H9 (cell line): Measurements from ENCODE around the gene TMEM135. TPM values are rescaled to one million over a fixed set of nuclear protein-coding genes. Genes with fewer than 3 reads are reported as not detected.

ENCODE experiments used
- DNase-seq: peaks from one replicate; pipeline ENCODE4 v3.0.0-alpha.2; 2017
- H2AFZ ChIP-seq: one replicate; pipeline ENCODE4 v1.6.1; 2013; ENCODE audit warnings: mild to moderate bottlenecking, low read length, control low read depth, moderate library complexity
- H2AK5ac ChIP-seq: 2 replicates; pipeline ENCODE4 v1.6.1; 2013; ENCODE audit warnings: low read length, control low read depth, mixed read lengths; ENCODE audit not compliant: insufficient read length
- H2BK120ac ChIP-seq: one replicate; pipeline ENCODE4 v1.6.1; 2013; ENCODE audit warnings: low read depth, mild to moderate bottlenecking, low read length, control low read depth, inconsistent platforms; ENCODE audit not compliant: poor library complexity, severe bottlenecking
- H2BK12ac ChIP-seq: 2 replicates; pipeline ENCODE4 v1.6.1; 2013; ENCODE audit warnings: low read length, control low read depth, mixed read lengths, low read depth; ENCODE audit not compliant: insufficient read length
- H2BK15ac ChIP-seq: 2 replicates; pipeline ENCODE4 v1.6.1; 2013; ENCODE audit warnings: low read depth, low read length, control low read depth
- H2BK20ac ChIP-seq: one replicate; pipeline ENCODE4 v1.6.1; 2013; ENCODE audit warnings: low read depth, mild to moderate bottlenecking, low read length, control low read depth, inconsistent platforms; ENCODE audit not compliant: poor library complexity, severe bottlenecking
- H2BK5ac ChIP-seq: 2 replicates; pipeline ENCODE4 v1.6.1; 2013; ENCODE audit warnings: low read length, control low read depth, mixed read lengths; ENCODE audit not compliant: insufficient read length
- H3K14ac ChIP-seq: 2 replicates; pipeline ENCODE4 v1.6.1; 2013; ENCODE audit warnings: low read length, control low read depth; ENCODE audit not compliant: insufficient read depth
- H3K18ac ChIP-seq: 2 replicates; pipeline ENCODE4 v1.6.1; 2013; ENCODE audit warnings: low read depth, mild to moderate bottlenecking, mixed read lengths, low read length, control low read depth; ENCODE audit not compliant: insufficient read length
- H3K23ac ChIP-seq: 2 replicates; pipeline ENCODE4 v1.6.1; 2013; ENCODE audit warnings: low read length, control low read depth, mixed read lengths, low read depth; ENCODE audit not compliant: insufficient read length
- H3K23me2 ChIP-seq: 2 replicates; pipeline ENCODE4 v1.6.1; 2013; ENCODE audit warnings: low read depth, mild to moderate bottlenecking, mixed read lengths, low read length, control low read depth; ENCODE audit not compliant: insufficient read length, poor library complexity, severe bottlenecking
- H3K27ac ChIP-seq: 2 replicates; pipeline ENCODE4 v1.5.1; 2013; ENCODE audit warnings: low read length, control low read depth, mixed read lengths, low read depth; ENCODE audit not compliant: insufficient read length
- H3K27me3 ChIP-seq: 2 replicates; pipeline ENCODE4 v1.6.1; 2013; ENCODE audit warnings: low read length, control low read depth, inconsistent platforms; ENCODE audit not compliant: insufficient read depth
- H3K4ac ChIP-seq: 2 replicates; pipeline ENCODE4 v1.6.1; 2013; ENCODE audit warnings: low read depth, mild to moderate bottlenecking, control low read depth, inconsistent platforms, low read length, moderate library complexity
- H3K4me1 ChIP-seq: 2 replicates; pipeline ENCODE4 v1.6.1; 2013; ENCODE audit warnings: low read length, control low read depth, inconsistent platforms; ENCODE audit not compliant: insufficient read depth
- H3K4me2 ChIP-seq: 2 replicates; pipeline ENCODE4 v1.6.1; 2013; ENCODE audit warnings: low read length, control low read depth, mixed read lengths; ENCODE audit not compliant: insufficient read length, insufficient read depth
- H3K56ac ChIP-seq: 2 replicates; pipeline ENCODE4 v1.6.1; 2013; ENCODE audit warnings: low read depth, mild to moderate bottlenecking, mixed read lengths, low read length, control low read depth; ENCODE audit not compliant: insufficient read length
- H3K79me1 ChIP-seq: 2 replicates; pipeline ENCODE4 v1.6.1; 2013; ENCODE audit warnings: low read depth, mild to moderate bottlenecking, moderate library complexity, low read length, control low read depth, inconsistent platforms; ENCODE audit not compliant: insufficient read depth, poor library complexity, severe bottlenecking
- H3K79me2 ChIP-seq: 2 replicates; pipeline ENCODE4 v1.6.1; 2013; ENCODE audit warnings: low read length, control low read depth, inconsistent platforms; ENCODE audit not compliant: insufficient read depth
- H3K9ac ChIP-seq: 2 replicates; pipeline ENCODE4 v1.6.1; 2013; ENCODE audit warnings: low read length, control low read depth, mixed read lengths; ENCODE audit not compliant: insufficient read length; ENCODE audit errors: extremely low read depth
- H3K9me3 ChIP-seq: one replicate; pipeline ENCODE4 v1.6.1; 2013; ENCODE audit warnings: low read depth, low read length, inconsistent platforms; ENCODE audit not compliant: control insufficient read depth
- H3T11ph ChIP-seq: one replicate; pipeline ENCODE4 v1.6.1; 2013; ENCODE audit warnings: mild to moderate bottlenecking, low read length, control low read depth, inconsistent platforms
- H4K20me1 ChIP-seq: one replicate; pipeline ENCODE4 v1.6.1; 2013; ENCODE audit not compliant: control insufficient read depth, insufficient read length, insufficient read depth
- H4K5ac ChIP-seq: 2 replicates; pipeline ENCODE4 v1.6.1; 2013; ENCODE audit warnings: low read depth, mild to moderate bottlenecking, mixed read lengths, low read length, control low read depth; ENCODE audit not compliant: insufficient read length
- H4K8ac ChIP-seq: replicated peaks from 2 replicates; pipeline ENCODE4 v1.6.1; 2013; ENCODE audit warnings: low read length, control low read depth, mixed read lengths, low read depth; ENCODE audit not compliant: insufficient read length
- H4K91ac ChIP-seq: 2 replicates; pipeline ENCODE4 v1.6.1; 2013; ENCODE audit warnings: low read depth, mild to moderate bottlenecking, moderate library complexity, mixed read lengths, low read length, control low read depth; ENCODE audit not compliant: insufficient read length
- H3K27ac Mint-ChIP-seq, 3 experiments: 2 replicates in 2 of 3; 3 replicates in 1 of 3; pipeline ENCODE4 v1.8.0; 2020 to 2021; ENCODE audit warnings: mixed read lengths in 3 of 3, mild to moderate bottlenecking in 1 of 3, moderate library complexity in 1 of 3
- H3K27me3 Mint-ChIP-seq: 2 replicates; pipeline ENCODE4 v1.8.0; 2021; ENCODE audit warnings: low read depth, mild to moderate bottlenecking, moderate library complexity, mixed read lengths
- H3K36me3 Mint-ChIP-seq, 3 experiments: 2 replicates in 2 of 3; 3 replicates in 1 of 3; pipeline ENCODE4 v1.8.0; 2020 to 2021; ENCODE audit warnings: low read depth in 3 of 3, mixed read lengths in 3 of 3; ENCODE audit not compliant: insufficient read depth in 1 of 3
- H3K4me1 Mint-ChIP-seq, 2 experiments: 2 replicates each; pipeline ENCODE4 v1.8.0; 2020; ENCODE audit warnings: mixed read lengths in 2 of 2
- H3K4me3 Mint-ChIP-seq, 2 experiments: 2 replicates in 1 of 2; 3 replicates in 1 of 2; pipeline ENCODE4 v1.8.0; 2020 to 2021; ENCODE audit warnings: mild to moderate bottlenecking in 2 of 2, mixed read lengths in 2 of 2, moderate library complexity in 1 of 2
- H3K9me3 Mint-ChIP-seq, 2 experiments: 2 replicates in 1 of 2; 3 replicates in 1 of 2; pipeline ENCODE4 v1.8.0; 2020; ENCODE audit warnings: mild to moderate bottlenecking in 2 of 2, mixed read lengths in 2 of 2, moderate library complexity in 1 of 2
- WGBS: extraction: QIAGEN DNeasy Blood & Tissue Kit; methylation state at CpG from one replicate; pipeline ENCODE4 v1.1.7; 2013; ENCODE audit warnings: missing lambda C conversion rate, low lambda C conversion rate, mixed read lengths; ENCODE audit not compliant: insufficient read length; ENCODE audit errors: extremely low coverage; 5-methylcytosine and 5-hydroxymethylcytosine counted together
- total RNA-seq: library from RNA; stranded (reverse); gene quantifications from 2 replicates; pipeline ENCODE4 v1.2.1, GENCODE V29; 2021
- TF ChIP-seq, protein P1 (sequence below): fragments of 200-600 bp; sonication (generic); conservative IDR thresholded peaks from 3 replicates; pipeline ENCODE4 v1.8.0; 2021; ENCODE audit warnings: antibody characterized with exemption, mild to moderate bottlenecking

The TMEM135 gene
- total RNA-seq, 1 experiment from 2014 or later = 25.2 TPM

DNA sequence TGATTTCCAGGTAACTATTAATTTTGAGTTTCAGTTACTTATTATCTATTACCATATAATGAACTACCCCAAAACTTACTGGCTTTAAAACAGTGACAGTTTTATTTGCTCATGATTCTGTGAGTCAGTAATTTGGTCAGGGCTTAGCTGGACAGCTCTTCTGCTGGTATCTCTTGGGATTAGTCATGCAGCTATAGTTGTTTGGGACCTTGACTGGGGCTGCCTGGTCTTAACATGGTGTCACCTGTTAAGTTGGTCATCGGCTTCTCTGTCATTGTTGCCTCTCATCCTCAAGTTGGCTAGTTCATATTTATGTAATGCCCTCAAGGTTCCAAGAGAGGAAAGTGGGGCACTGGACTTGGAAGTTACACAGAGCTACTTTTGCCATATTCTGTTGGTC, 177.5 kb downstream of the TMEM135 start:
- Histone ChIP-seq H4K20me1 (no peaks in the 10 kb centered on the region), H3K23ac (no peak overlapping the region), H3K79me2 (no peaks in the 10 kb centered on the region), H2BK5ac (no peak overlapping the region), H2BK12ac (no peak overlapping the region), H2BK20ac (no peak overlapping the region), H3K79me1 (no peaks in the 10 kb centered on the region), H3K23me2 (no peaks in the 10 kb centered on the region), H2BK120ac (no peak overlapping the region), H4K91ac (no peak overlapping the region), H3K27me3 (no peaks in the 10 kb centered on the region), H2BK15ac (no peak overlapping the region), H3K4me2 (no peak overlapping the region), H3K4me1 (no peaks in the 10 kb centered on the region; the same call in 1 of the 2 replicates), H3K4ac (no peak overlapping the region), H3T11ph (no peak overlapping the region), H4K5ac (no peak overlapping the region), H3K14ac (no peak overlapping the region), H3K56ac (no peak overlapping the region), H2AFZ (no peak overlapping the region), H3K9me3 (no peaks in the 10 kb centered on the region), H4K8ac (no peak overlapping the region), H3K18ac (no peak overlapping the region), H3K9ac (no peak overlapping the region), H2AK5ac (no peak overlapping the region), H3K27ac (no peak overlapping the region)
- no CpG with 5 or more reads among the region's 1 CpG for WGBS
- Mint-ChIP-seq H3K4me3 (no peak overlapping the region), H3K36me3 (no peaks in the 10 kb centered on the region), H3K27me3 (no peaks in the 10 kb centered on the region), H3K27ac (no peak overlapping the region), H3K9me3 (no peaks in the 10 kb centered on the region), H3K4me1 (peaks cover 12 to 13% of the 10 kb centered on the region in 2 experiments)
- TF ChIP-seq, protein P1, sequence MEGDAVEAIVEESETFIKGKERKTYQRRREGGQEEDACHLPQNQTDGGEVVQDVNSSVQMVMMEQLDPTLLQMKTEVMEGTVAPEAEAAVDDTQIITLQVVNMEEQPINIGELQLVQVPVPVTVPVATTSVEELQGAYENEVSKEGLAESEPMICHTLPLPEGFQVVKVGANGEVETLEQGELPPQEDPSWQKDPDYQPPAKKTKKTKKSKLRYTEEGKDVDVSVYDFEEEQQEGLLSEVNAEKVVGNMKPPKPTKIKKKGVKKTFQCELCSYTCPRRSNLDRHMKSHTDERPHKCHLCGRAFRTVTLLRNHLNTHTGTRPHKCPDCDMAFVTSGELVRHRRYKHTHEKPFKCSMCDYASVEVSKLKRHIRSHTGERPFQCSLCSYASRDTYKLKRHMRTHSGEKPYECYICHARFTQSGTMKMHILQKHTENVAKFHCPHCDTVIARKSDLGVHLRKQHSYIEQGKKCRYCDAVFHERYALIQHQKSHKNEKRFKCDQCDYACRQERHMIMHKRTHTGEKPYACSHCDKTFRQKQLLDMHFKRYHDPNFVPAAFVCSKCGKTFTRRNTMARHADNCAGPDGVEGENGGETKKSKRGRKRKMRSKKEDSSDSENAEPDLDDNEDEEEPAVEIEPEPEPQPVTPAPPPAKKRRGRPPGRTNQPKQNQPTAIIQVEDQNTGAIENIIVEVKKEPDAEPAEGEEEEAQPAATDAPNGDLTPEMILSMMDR = no peak
- DNase-seq = no peak
